ENCODE results near the gene DISC1.

DNA sequence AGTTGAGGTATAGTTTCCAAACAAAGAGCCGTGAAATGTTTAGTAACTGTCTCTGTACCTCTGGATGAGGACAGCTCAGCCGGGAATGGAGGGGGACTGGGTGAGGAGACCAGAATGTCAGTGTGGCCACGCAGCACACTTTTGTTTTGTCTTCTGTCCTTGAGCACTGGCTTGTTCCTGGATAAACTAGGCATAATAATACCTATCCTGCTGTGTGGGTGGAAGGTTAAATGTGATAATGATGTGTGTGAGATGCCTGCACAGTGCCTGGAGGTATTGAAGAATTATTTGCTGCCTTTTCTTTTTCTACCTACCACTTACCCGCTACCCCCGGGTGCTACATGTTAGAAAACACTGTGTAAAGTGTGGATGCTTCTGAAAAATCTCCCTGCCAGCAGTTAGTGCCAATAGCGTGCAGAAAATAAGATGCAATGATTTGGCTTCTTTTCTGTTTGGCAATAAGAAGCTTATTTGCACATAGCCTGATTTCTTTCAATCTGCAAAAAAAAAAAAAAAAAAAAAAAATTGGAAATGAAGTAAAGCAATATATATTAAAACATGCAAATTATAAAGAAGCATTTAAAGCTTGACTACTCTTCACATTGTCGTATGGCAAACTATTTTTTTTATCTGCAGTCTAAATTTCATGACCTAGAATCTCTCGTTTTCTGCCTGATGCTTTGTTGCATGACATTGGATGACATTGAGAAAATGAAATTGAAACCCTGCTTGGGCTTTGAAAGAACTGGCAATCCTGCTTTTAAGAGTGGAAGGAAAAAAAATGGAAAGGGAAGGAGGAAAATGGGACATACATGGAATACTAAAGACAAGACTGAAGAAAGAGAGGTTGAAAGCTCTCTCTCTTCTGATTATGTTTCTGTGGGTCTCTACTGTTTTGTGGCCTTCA is 89.5 kb downstream of the DISC1 start:
- TF ChIP-seq, protein P1, sequence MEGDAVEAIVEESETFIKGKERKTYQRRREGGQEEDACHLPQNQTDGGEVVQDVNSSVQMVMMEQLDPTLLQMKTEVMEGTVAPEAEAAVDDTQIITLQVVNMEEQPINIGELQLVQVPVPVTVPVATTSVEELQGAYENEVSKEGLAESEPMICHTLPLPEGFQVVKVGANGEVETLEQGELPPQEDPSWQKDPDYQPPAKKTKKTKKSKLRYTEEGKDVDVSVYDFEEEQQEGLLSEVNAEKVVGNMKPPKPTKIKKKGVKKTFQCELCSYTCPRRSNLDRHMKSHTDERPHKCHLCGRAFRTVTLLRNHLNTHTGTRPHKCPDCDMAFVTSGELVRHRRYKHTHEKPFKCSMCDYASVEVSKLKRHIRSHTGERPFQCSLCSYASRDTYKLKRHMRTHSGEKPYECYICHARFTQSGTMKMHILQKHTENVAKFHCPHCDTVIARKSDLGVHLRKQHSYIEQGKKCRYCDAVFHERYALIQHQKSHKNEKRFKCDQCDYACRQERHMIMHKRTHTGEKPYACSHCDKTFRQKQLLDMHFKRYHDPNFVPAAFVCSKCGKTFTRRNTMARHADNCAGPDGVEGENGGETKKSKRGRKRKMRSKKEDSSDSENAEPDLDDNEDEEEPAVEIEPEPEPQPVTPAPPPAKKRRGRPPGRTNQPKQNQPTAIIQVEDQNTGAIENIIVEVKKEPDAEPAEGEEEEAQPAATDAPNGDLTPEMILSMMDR (IDR thresholded peaks at IDR 0.05): no peak
- TF ChIP-seq POLR2A (IDR thresholded peaks at IDR 0.05): no peak
